Measurements from ENCODE around the gene CHI3L1.

CHI3L1 gene

GRCh38 chr1:203177470-203178039 lies 8.9 kb downstream of the CHI3L1 start:
- TF ChIP-seq ZNF274 (IDR thresholded peaks at IDR 0.05; ENCODE audit: low read depth, low read length) = no peak
- no peak for TF ChIP-seq YY1 (IDR thresholded peaks at IDR 0.05; ENCODE audit: insufficient read depth, insufficient read length)
- no peak for TF ChIP-seq SUZ12 (IDR thresholded peaks at IDR 0.05; ENCODE audit: extremely low read depth, insufficient read depth, insufficient read length)
- Histone ChIP-seq H3K4me3 (ENCODE audit: insufficient read length, low read depth) (no peak overlapping the region), H3K36me3 (ENCODE audit: insufficient read depth, insufficient read length, low read length) (no peaks in the 10 kb centered on the region), H3K4me1 (ENCODE audit: insufficient read depth, insufficient read length) (peaks cover 42% of the 10 kb centered on the region), H3K9ac (ENCODE audit: insufficient read length, low read depth) (peak overlapping the region; percentile 57), H3K9me3 (ENCODE audit: insufficient read depth, low read length) (no peaks in the 10 kb centered on the region), H3K27me3 (ENCODE audit: insufficient read depth, insufficient read length) (no peaks in the 10 kb centered on the region)
- no peak for DNase-seq (ENCODE audit: low read depth, low spot score)

- Histone ChIP-seq H3K9me3 (ENCODE audit: insufficient read depth, low read length) (no peaks in the 10 kb centered on the region), H3K27me3 (ENCODE audit: insufficient read depth, insufficient read length) (no peaks in the 10 kb centered on the region), H3K36me3 (ENCODE audit: insufficient read depth, insufficient read length, low read length) (no peaks in the 10 kb centered on the region), H3K9ac (ENCODE audit: insufficient read length, low read depth) (peak overlapping the region; percentile 57), H3K4me1 (ENCODE audit: insufficient read depth, insufficient read length) (peaks cover 42% of the 10 kb centered on the region), H3K4me3 (ENCODE audit: insufficient read length, low read depth) (no peak overlapping the region)
- DNase-seq (ENCODE audit: low read depth, low spot score) = no peak
- TF ChIP-seq SUZ12 (IDR thresholded peaks at IDR 0.05; ENCODE audit: extremely low read depth, insufficient read depth, insufficient read length) (no peak), YY1 (IDR thresholded peaks at IDR 0.05; ENCODE audit: insufficient read depth, insufficient read length) (no peak), ZNF274 (IDR thresholded peaks at IDR 0.05; ENCODE audit: low read depth, low read length) (no peak)
These were observed 9.5 kb downstream of the CHI3L1 start for GRCh38 chr1:203177036-203177405.

- Histone ChIP-seq H3K4me3 (ENCODE audit: insufficient read length, low read depth) (no peak overlapping the region), H3K9ac (ENCODE audit: insufficient read length, low read depth) (no peak overlapping the region), H3K4me1 (ENCODE audit: insufficient read depth, insufficient read length) (peaks cover 42% of the 10 kb centered on the region), H3K27me3 (ENCODE audit: insufficient read depth, insufficient read length) (no peaks in the 10 kb centered on the region), H3K36me3 (ENCODE audit: insufficient read depth, insufficient read length, low read length) (no peaks in the 10 kb centered on the region), H3K9me3 (ENCODE audit: insufficient read depth, low read length) (no peaks in the 10 kb centered on the region)
- DNase-seq (ENCODE audit: low read depth, low spot score) = no peak
- TF ChIP-seq YY1 (IDR thresholded peaks at IDR 0.05; ENCODE audit: insufficient read depth, insufficient read length) = no peak
- TF ChIP-seq ZNF274 (IDR thresholded peaks at IDR 0.05; ENCODE audit: low read depth, low read length) = no peak
- no peak for TF ChIP-seq SUZ12 (IDR thresholded peaks at IDR 0.05; ENCODE audit: extremely low read depth, insufficient read depth, insufficient read length)
These were observed 10.1 kb downstream of the CHI3L1 start for GRCh38 chr1:203176273-203177035.

GRCh38 chr1:203175827-203176241 lies 10.7 kb downstream of the CHI3L1 start:
- no peak for TF ChIP-seq ZNF274 (IDR thresholded peaks at IDR 0.05; ENCODE audit: low read depth, low read length)
- TF ChIP-seq YY1 (IDR thresholded peaks at IDR 0.05; ENCODE audit: insufficient read depth, insufficient read length) = no peak
- no peak for TF ChIP-seq SUZ12 (IDR thresholded peaks at IDR 0.05; ENCODE audit: extremely low read depth, insufficient read depth, insufficient read length)
- Histone ChIP-seq H3K27me3 (ENCODE audit: insufficient read depth, insufficient read length) (no peaks in the 10 kb centered on the region), H3K4me3 (ENCODE audit: insufficient read length, low read depth) (no peak overlapping the region), H3K9ac (ENCODE audit: insufficient read length, low read depth) (no peak overlapping the region), H3K36me3 (ENCODE audit: insufficient read depth, insufficient read length, low read length) (no peaks in the 10 kb centered on the region), H3K4me1 (ENCODE audit: insufficient read depth, insufficient read length) (peaks cover 42% of the 10 kb centered on the region), H3K9me3 (ENCODE audit: insufficient read depth, low read length) (no peaks in the 10 kb centered on the region)
- no peak for DNase-seq (ENCODE audit: low read depth, low spot score)

- no peak within 1 kb of the TSS for H3K4me3 ChIP-seq (ENCODE audit: insufficient read length, low read depth)
- peaks cover 44% of the 10 kb centered on the region for H3K4me1 ChIP-seq (ENCODE audit: insufficient read depth, insufficient read length)
- H3K9ac ChIP-seq (ENCODE audit: insufficient read length, low read depth) = no peak within 1 kb of the TSS
- DNase-seq (ENCODE audit: low read depth, low spot score) = no peak
- no peaks in the 10 kb centered on the region for H3K27me3 ChIP-seq (ENCODE audit: insufficient read depth, insufficient read length)
- H3K9me3 ChIP-seq (ENCODE audit: insufficient read depth, low read length) = no peaks in the 10 kb centered on the region
- H3K36me3 ChIP-seq (ENCODE audit: insufficient read depth, insufficient read length, low read length) = peaks cover 2% of the 10 kb centered on the region
- TF ChIP-seq YY1 (IDR thresholded peaks at IDR 0.05; ENCODE audit: insufficient read depth, insufficient read length) = no peak
- TF ChIP-seq ZNF274 (IDR thresholded peaks at IDR 0.05; ENCODE audit: low read depth, low read length) = no peak
- no peak for TF ChIP-seq SUZ12 (IDR thresholded peaks at IDR 0.05; ENCODE audit: extremely low read depth, insufficient read depth, insufficient read length)
These were observed 11.2 kb downstream of the CHI3L1 start, which contains the start of gene MYBPH for GRCh38 chr1:203175237-203175826. TSS of gene MYBPH (minus strand) at chr1:203175826. CDS start at chr1:203175755, 71 bp downstream.

GRCh38 chr1:203174324-203174985 lies 12.0 kb downstream of the CHI3L1 start:
- Histone ChIP-seq H3K9ac (ENCODE audit: insufficient read length, low read depth) (no peak overlapping the region), H3K4me1 (ENCODE audit: insufficient read depth, insufficient read length) (peaks cover 40% of the 10 kb centered on the region), H3K36me3 (ENCODE audit: insufficient read depth, insufficient read length, low read length) (peaks cover 4% of the 10 kb centered on the region), H3K4me3 (ENCODE audit: insufficient read length, low read depth) (no peak overlapping the region), H3K9me3 (ENCODE audit: insufficient read depth, low read length) (no peaks in the 10 kb centered on the region), H3K27me3 (ENCODE audit: insufficient read depth, insufficient read length) (no peaks in the 10 kb centered on the region)
- no peak for DNase-seq (ENCODE audit: low read depth, low spot score)
- TF ChIP-seq SUZ12 (IDR thresholded peaks at IDR 0.05; ENCODE audit: extremely low read depth, insufficient read depth, insufficient read length) (no peak), ZNF274 (IDR thresholded peaks at IDR 0.05; ENCODE audit: low read depth, low read length) (no peak), YY1 (IDR thresholded peaks at IDR 0.05; ENCODE audit: insufficient read depth, insufficient read length) (no peak)
